ENCODE data around the gene OTOA. TPM values are rescaled to one million over a fixed set of nuclear protein-coding genes. Genes with fewer than 3 reads are reported as not detected.

Gene OTOA
- total RNA-seq, result not detected

GRCh38 chr16:21663889-21664647 lies at the start of gene OTOA:
OTOA (plus strand) TSS chr16:21663968; CDS start chr16:21678515, 14,547 bp downstream.
- TF ChIP-seq POLR2AphosphoS5 (IDR thresholded peaks at IDR 0.05; ENCODE audit: insufficient read depth in 1 of 2, low read depth in 1 of 2), result no peak
- no peak for TF ChIP-seq CTCF (IDR thresholded peaks at IDR 0.05)
- TF ChIP-seq POLR2A (IDR thresholded peaks at IDR 0.05), result no peak
- intact Hi-C loops (cut with DNase I), result no loop called here
- peaks cover 7% of the 10 kb centered on the region for H3K4me1 ChIP-seq
- H3K27me3 ChIP-seq, result no peaks in the 10 kb centered on the region
- no peaks in the 10 kb centered on the region for H3K36me3 ChIP-seq
- H3K9me3 ChIP-seq, result no peaks in the 10 kb centered on the region
- H3K27ac ChIP-seq, result no peak within 1 kb of the TSS
- DNase-seq (ENCODE audit: extremely low spot score in 2 of 2), result no peak
- H3K4me3 ChIP-seq, result peak within 1 kb of the TSS; percentile 9 to 46

GRCh38 chr16:21614896-21615295 lies 48.9 kb upstream of the OTOA start:
- no peak overlapping the region for H3K27ac ChIP-seq
- peaks cover 16% of the 10 kb centered on the region for H3K4me1 ChIP-seq
- H3K9me3 ChIP-seq, result no peaks in the 10 kb centered on the region
- intact Hi-C loops (cut with DNase I), result no loop called here
- H3K36me3 ChIP-seq, result no peaks in the 10 kb centered on the region
- H3K4me3 ChIP-seq, result no peak overlapping the region
- TF ChIP-seq POLR2A (IDR thresholded peaks at IDR 0.05) (no peak), CTCF (IDR thresholded peaks at IDR 0.05) (no peak), POLR2AphosphoS5 (IDR thresholded peaks at IDR 0.05; ENCODE audit: insufficient read depth in 1 of 2, low read depth in 1 of 2) (no peak)
- DNase-seq (ENCODE audit: extremely low spot score in 2 of 2), result no peak
- H3K27me3 ChIP-seq, result no peaks in the 10 kb centered on the region

- Histone ChIP-seq H3K36me3 (no peaks in the 10 kb centered on the region), H3K9me3 (no peaks in the 10 kb centered on the region), H3K27ac (no peak overlapping the region), H3K27me3 (no peaks in the 10 kb centered on the region), H3K4me1 (no peaks in the 10 kb centered on the region), H3K4me3 (no peak overlapping the region)
- DNase-seq (ENCODE audit: extremely low spot score in 2 of 2), result no peak
- TF ChIP-seq POLR2A (IDR thresholded peaks at IDR 0.05) (no peak), POLR2AphosphoS5 (IDR thresholded peaks at IDR 0.05; ENCODE audit: insufficient read depth in 1 of 2, low read depth in 1 of 2) (no peak), CTCF (IDR thresholded peaks at IDR 0.05) (no peak)
- intact Hi-C loops (cut with DNase I), result no loop called here
Measured at GRCh38 chr16:21617607-21618006, 46.2 kb upstream of the OTOA start.

- H3K4me3 ChIP-seq, result no peak overlapping the region
- intact Hi-C loops (cut with DNase I), result no loop called here
- no peaks in the 10 kb centered on the region for H3K4me1 ChIP-seq
- H3K9me3 ChIP-seq, result no peaks in the 10 kb centered on the region
- H3K27ac ChIP-seq, result no peak overlapping the region
- peaks cover 0 to 3% of the 10 kb centered on the region in 2 donors for H3K36me3 ChIP-seq
- no peaks in the 10 kb centered on the region for H3K27me3 ChIP-seq
- TF ChIP-seq POLR2A (IDR thresholded peaks at IDR 0.05) (no peak), POLR2AphosphoS5 (IDR thresholded peaks at IDR 0.05; ENCODE audit: insufficient read depth in 1 of 2, low read depth in 1 of 2) (no peak), CTCF (IDR thresholded peaks at IDR 0.05) (no peak)
- DNase-seq (ENCODE audit: extremely low spot score in 2 of 2), result no peak
Measured at GRCh38 chr16:21618281-21618680, 45.5 kb upstream of the OTOA start.

- TF ChIP-seq CTCF (IDR thresholded peaks at IDR 0.05) (no peak), POLR2A (IDR thresholded peaks at IDR 0.05) (no peak), POLR2AphosphoS5 (IDR thresholded peaks at IDR 0.05; ENCODE audit: insufficient read depth in 1 of 2, low read depth in 1 of 2) (no peak)
- DNase-seq (ENCODE audit: extremely low spot score in 2 of 2), result no peak
- Histone ChIP-seq H3K27me3 (no peaks in the 10 kb centered on the region), H3K4me3 (no peak overlapping the region), H3K27ac (no peak overlapping the region), H3K4me1 (no peaks in the 10 kb centered on the region), H3K9me3 (no peaks in the 10 kb centered on the region), H3K36me3 (peaks cover 0 to 9% of the 10 kb centered on the region in 2 donors)
- intact Hi-C loops (cut with DNase I), result no loop called here
Measured at GRCh38 chr16:21619765-21620425, 43.9 kb upstream of the OTOA start.

Measured in vagina (tissue), 2 donors.